Liver (tissue), 9 donors: ENCODE results near the gene DPYD. TPM values are rescaled to one million over a fixed set of nuclear protein-coding genes. Genes with fewer than 3 reads are reported as not detected.

Experiments
- DNase-seq: peaks from one replicate; pipeline ENCODE4 v3.0.0-alpha.2; 2017; ENCODE audit warnings: low spot score
- H3K27ac ChIP-seq, 2 donors: one replicate each; pipeline ENCODE4 v1.7.0; 2013; ENCODE audit warnings: inconsistent platforms in 2 of 2, low read length in 2 of 2, control low read depth in 1 of 2, low read depth in 1 of 2, mild to moderate bottlenecking in 1 of 2
- H3K27me3 ChIP-seq, 4 donors: one replicate each; pipeline versions ENCODE4 v1.6.1 to v1.7.0; 2013; ENCODE audit warnings: low read length in 3 of 4, inconsistent platforms in 1 of 4, mild to moderate bottlenecking in 1 of 4, moderate library complexity in 1 of 4; ENCODE audit not compliant: control insufficient read depth in 4 of 4, insufficient read depth in 4 of 4
- H3K36me3 ChIP-seq, 4 donors: one replicate each; pipeline versions ENCODE4 v1.6.1 to v1.7.0; 2013; ENCODE audit warnings: low read length in 3 of 4, mild to moderate bottlenecking in 3 of 4, low read depth in 1 of 4, moderate library complexity in 1 of 4; ENCODE audit not compliant: control insufficient read depth in 4 of 4, insufficient read depth in 3 of 4
- H3K4me1 ChIP-seq, 4 donors: one replicate each; pipeline versions ENCODE4 v1.6.1 to v1.7.0; 2013; ENCODE audit warnings: low read length in 3 of 4, mild to moderate bottlenecking in 3 of 4, moderate library complexity in 1 of 4; ENCODE audit not compliant: control insufficient read depth in 4 of 4, insufficient read depth in 4 of 4
- H3K4me3 ChIP-seq, 3 donors: one replicate each; pipeline versions ENCODE4 v1.6.1 to v1.7.0; 2013; ENCODE audit warnings: low read length in 3 of 3, control low read depth in 1 of 3, low read depth in 1 of 3, mild to moderate bottlenecking in 1 of 3
- H3K9ac ChIP-seq, 2 donors: one replicate each; pipeline ENCODE4 v1.7.0; 2013; ENCODE audit warnings: low read length in 2 of 2, mild to moderate bottlenecking in 2 of 2, moderate library complexity in 2 of 2, control low read depth in 1 of 2, low read depth in 1 of 2
- H3K9me3 ChIP-seq, 4 donors: one replicate each; pipeline versions ENCODE4 v1.6.1 to v1.7.0; 2013; ENCODE audit warnings: low read length in 3 of 4; ENCODE audit not compliant: control insufficient read depth in 4 of 4
- EGR1 ChIP-seq, 2 donors: IDR thresholded peaks; 2 replicates each; pipeline ENCODE4 v1.6.1; 2016 to 2018; ENCODE audit warnings: antibody characterized with exemption in 2 of 2, low read depth in 2 of 2
- FOXA1 ChIP-seq: IDR thresholded peaks from 2 replicates; pipeline ENCODE4 v1.6.1; 2016; ENCODE audit warnings: antibody characterized with exemption
- FOXA2 ChIP-seq: IDR thresholded peaks from 2 replicates; pipeline ENCODE4 v1.6.1; 2016; ENCODE audit warnings: antibody characterized with exemption
- GABPA ChIP-seq, 2 donors: IDR thresholded peaks in 1 of 2; conservative IDR thresholded peaks in 1 of 2; 2 replicates each; pipeline ENCODE4 v1.6.1; 2016; ENCODE audit warnings: antibody characterized with exemption in 2 of 2, mild to moderate bottlenecking in 1 of 2, moderate library complexity in 1 of 2
- HNF4A ChIP-seq, 2 donors: conservative IDR thresholded peaks; 2 replicates each; pipeline ENCODE4 v1.6.1; 2016; ENCODE audit warnings: antibody characterized with exemption in 2 of 2, mild to moderate bottlenecking in 2 of 2
- HNF4G ChIP-seq: IDR thresholded peaks from 2 replicates; pipeline ENCODE4 v1.6.1; 2016; ENCODE audit warnings: antibody characterized with exemption
- JUND ChIP-seq, 2 donors: IDR thresholded peaks; 2 replicates each; pipeline ENCODE4 v1.6.1; 2016; ENCODE audit warnings: antibody characterized with exemption in 2 of 2
- NR2F2 ChIP-seq: IDR thresholded peaks from 2 replicates; pipeline ENCODE4 v1.6.1; 2016; ENCODE audit warnings: antibody characterized with exemption
- RAD21 ChIP-seq, 2 donors: IDR thresholded peaks; 2 replicates each; pipeline ENCODE4 v1.6.1; 2016; ENCODE audit warnings: antibody characterized with exemption in 2 of 2, mild to moderate bottlenecking in 2 of 2
- RXRA ChIP-seq, 2 donors: IDR thresholded peaks; 2 replicates each; pipeline ENCODE4 v1.6.1; 2017 to 2018; ENCODE audit warnings: antibody characterized with exemption in 2 of 2, mild to moderate bottlenecking in 1 of 2
- SP1 ChIP-seq: IDR thresholded peaks from 2 replicates; pipeline ENCODE4 v1.6.1; 2018; ENCODE audit warnings: antibody characterized with exemption, mild to moderate bottlenecking
- TAF1 ChIP-seq: conservative IDR thresholded peaks from 2 replicates; pipeline ENCODE4 v1.6.1; 2016; ENCODE audit warnings: antibody characterized with exemption, mild to moderate bottlenecking
- YY1 ChIP-seq: IDR thresholded peaks from 2 replicates; pipeline ENCODE4 v1.6.1; 2016; ENCODE audit warnings: antibody characterized with exemption, mild to moderate bottlenecking
- WGBS: extraction: QIAGEN DNeasy Blood & Tissue Kit; methylation state at CpG from one replicate; pipeline ENCODE4 v1.1.7; 2013; 5-methylcytosine and 5-hydroxymethylcytosine counted together
- polyA plus RNA-seq, 2 donors: library from polyadenylated mRNA; stranded (reverse) in 1 of 2; unstranded in 1 of 2; fragments of 200-250 nt in 1 of 2; fragments of >200 nt in 1 of 2; fragmentation: Nextera tagmentation in 1 of 2; extraction: Ambion mirVana in 1 of 2; gene quantifications; one replicate each; pipeline versions ENCODE4 v1.2.1 to v1.2.3, GENCODE V29; 2013 to 2015
- total RNA-seq, 2 donors: library from RNA; depleted of rRNA; stranded (reverse); fragments of >200 nt; gene quantifications; one replicate each; pipeline ENCODE4 v1.2.3, GENCODE V29; 2014
- TF ChIP-seq, protein P1 (sequence below): IDR thresholded peaks from 2 replicates; pipeline ENCODE4 v1.6.1; 2016; ENCODE audit warnings: antibody characterized with exemption
- TF ChIP-seq, protein P2 (sequence below): IDR thresholded peaks from 2 replicates; pipeline ENCODE4 v1.6.1; 2016; ENCODE audit warnings: antibody characterized with exemption
- TF ChIP-seq, protein P3 (sequence below): IDR thresholded peaks from 2 replicates; pipeline ENCODE4 v1.6.1; 2016; ENCODE audit warnings: antibody characterized with exemption
- TF ChIP-seq, protein P4 (sequence below): fragments of 150-350 bp; IDR thresholded peaks from 2 replicates; pipeline ENCODE4 v1.5.1; 2017; ENCODE audit warnings: improper control_type of control experiment, low read depth, low read length; ENCODE audit not compliant: missing input control
- TF ChIP-seq, protein P5 (sequence below): IDR thresholded peaks from 2 replicates; pipeline ENCODE4 v1.6.1; 2016; ENCODE audit warnings: antibody characterized with exemption, mild to moderate bottlenecking
- donor health status: healthy.
- donor health status: healthy.
- donor health status: healthy.
- donor health status: healthy.
- donor health status: healthy.

The DPYD gene
- total and polyA plus RNA-seq, 4 donors = 16.2 to 142 (median 47.0) TPM

DNA sequence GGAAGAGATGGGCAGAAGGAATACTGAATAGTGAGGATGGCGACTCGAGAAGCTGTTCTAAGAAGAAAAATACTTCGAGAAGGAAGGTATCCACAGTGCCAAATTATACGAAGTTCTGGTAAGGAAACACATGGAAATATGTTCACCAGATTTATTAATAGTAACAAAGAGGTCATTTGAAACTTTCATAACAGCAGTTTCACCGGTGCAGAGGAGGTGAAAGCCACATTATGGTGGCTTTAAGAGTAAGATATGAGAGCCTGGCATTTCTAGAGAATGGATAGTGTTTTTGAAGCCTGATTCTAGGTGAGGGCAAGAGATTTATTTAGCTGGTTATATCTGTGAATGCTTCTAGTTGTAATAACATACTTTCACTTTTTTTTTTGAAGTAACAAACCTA, 56.2 kb downstream of the DPYD start:
- H3K36me3 ChIP-seq = peaks cover 0 to 2% (median 0%) of the 10 kb centered on the region in 4 donors
- no peaks in the 10 kb centered on the region for H3K9me3 ChIP-seq
- H3K27me3 ChIP-seq = no peaks in the 10 kb centered on the region
- no peak overlapping the region for H3K9ac ChIP-seq
- no peak for TF ChIP-seq JUND (IDR thresholded peaks at IDR 0.05)
- no peak for TF ChIP-seq HNF4A (conservative IDR thresholded peaks at IDR 0.05)
- no peak for TF ChIP-seq TAF1
- no peak for TF ChIP-seq RXRA (IDR thresholded peaks at IDR 0.05)
- TF ChIP-seq, protein P1, sequence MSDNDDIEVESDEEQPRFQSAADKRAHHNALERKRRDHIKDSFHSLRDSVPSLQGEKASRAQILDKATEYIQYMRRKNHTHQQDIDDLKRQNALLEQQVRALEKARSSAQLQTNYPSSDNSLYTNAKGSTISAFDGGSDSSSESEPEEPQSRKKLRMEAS = no peak
- TF ChIP-seq, protein P2, sequence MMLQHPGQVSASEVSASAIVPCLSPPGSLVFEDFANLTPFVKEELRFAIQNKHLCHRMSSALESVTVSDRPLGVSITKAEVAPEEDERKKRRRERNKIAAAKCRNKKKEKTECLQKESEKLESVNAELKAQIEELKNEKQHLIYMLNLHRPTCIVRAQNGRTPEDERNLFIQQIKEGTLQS = no peak
- no peak overlapping the region for H3K27ac ChIP-seq
- no peaks in the 10 kb centered on the region for H3K4me1 ChIP-seq
- WGBS = 80% methylated on average over 5 of the region's 5 CpGs
- DNase-seq = no peak
- H3K4me3 ChIP-seq = no peak overlapping the region

DNA sequence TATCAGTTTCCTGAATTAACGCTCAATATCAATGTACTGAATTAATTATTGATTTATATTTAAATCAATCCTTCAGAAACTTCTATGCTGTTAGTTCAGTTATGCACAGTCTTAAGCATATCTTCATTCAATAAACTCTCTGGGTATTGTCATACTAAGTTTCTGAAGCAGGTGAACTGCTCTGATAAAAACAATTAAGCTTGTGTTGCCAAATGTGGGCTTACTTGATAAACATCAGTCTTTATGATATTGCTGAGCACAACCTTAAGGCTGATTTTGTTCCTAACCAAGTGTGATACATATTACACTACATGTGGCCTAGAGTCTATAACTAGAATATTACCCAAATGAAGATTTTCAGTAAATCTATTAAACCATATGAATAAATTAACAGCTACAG, 67.6 kb downstream of the DPYD start:
- DNase-seq = no peak
- Histone ChIP-seq H3K4me1 (no peaks in the 10 kb centered on the region), H3K27ac (no peak overlapping the region), H3K9me3 (no peaks in the 10 kb centered on the region), H3K27me3 (no peaks in the 10 kb centered on the region), H3K4me3 (no peak overlapping the region), H3K9ac (no peak overlapping the region), H3K36me3 (peaks cover 0 to 9% (median 2%) of the 10 kb centered on the region in 4 donors)
- 95% methylated on average over 1 of the region's 1 CpG for WGBS
- no peak for TF ChIP-seq EGR1 (IDR thresholded peaks at IDR 0.05; ENCODE audit: low read depth in 2 of 2)
- no peak for TF ChIP-seq YY1
- TF ChIP-seq, protein P3, sequence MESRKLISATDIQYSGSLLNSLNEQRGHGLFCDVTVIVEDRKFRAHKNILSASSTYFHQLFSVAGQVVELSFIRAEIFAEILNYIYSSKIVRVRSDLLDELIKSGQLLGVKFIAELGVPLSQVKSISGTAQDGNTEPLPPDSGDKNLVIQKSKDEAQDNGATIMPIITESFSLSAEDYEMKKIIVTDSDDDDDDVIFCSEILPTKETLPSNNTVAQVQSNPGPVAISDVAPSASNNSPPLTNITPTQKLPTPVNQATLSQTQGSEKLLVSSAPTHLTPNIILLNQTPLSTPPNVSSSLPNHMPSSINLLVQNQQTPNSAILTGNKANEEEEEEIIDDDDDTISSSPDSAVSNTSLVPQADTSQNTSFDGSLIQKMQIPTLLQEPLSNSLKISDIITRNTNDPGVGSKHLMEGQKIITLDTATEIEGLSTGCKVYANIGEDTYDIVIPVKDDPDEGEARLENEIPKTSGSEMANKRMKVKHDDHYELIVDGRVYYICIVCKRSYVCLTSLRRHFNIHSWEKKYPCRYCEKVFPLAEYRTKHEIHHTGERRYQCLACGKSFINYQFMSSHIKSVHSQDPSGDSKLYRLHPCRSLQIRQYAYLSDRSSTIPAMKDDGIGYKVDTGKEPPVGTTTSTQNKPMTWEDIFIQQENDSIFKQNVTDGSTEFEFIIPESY = no peak
- TF ChIP-seq RXRA (IDR thresholded peaks at IDR 0.05) = no peak
- no peak for TF ChIP-seq FOXA1
- TF ChIP-seq JUND (IDR thresholded peaks at IDR 0.05) = no peak
- TF ChIP-seq GABPA (IDR thresholded peaks at IDR 0.05 in 1 of 2, conservative IDR thresholded peaks at IDR 0.05 in 1 of 2) = no peak
- no peak for TF ChIP-seq SP1
- TF ChIP-seq TAF1 = no peak
- TF ChIP-seq, protein P2 = no peak
- TF ChIP-seq FOXA2 = no peak
- TF ChIP-seq NR2F2 = no peak
- TF ChIP-seq, protein P4, sequence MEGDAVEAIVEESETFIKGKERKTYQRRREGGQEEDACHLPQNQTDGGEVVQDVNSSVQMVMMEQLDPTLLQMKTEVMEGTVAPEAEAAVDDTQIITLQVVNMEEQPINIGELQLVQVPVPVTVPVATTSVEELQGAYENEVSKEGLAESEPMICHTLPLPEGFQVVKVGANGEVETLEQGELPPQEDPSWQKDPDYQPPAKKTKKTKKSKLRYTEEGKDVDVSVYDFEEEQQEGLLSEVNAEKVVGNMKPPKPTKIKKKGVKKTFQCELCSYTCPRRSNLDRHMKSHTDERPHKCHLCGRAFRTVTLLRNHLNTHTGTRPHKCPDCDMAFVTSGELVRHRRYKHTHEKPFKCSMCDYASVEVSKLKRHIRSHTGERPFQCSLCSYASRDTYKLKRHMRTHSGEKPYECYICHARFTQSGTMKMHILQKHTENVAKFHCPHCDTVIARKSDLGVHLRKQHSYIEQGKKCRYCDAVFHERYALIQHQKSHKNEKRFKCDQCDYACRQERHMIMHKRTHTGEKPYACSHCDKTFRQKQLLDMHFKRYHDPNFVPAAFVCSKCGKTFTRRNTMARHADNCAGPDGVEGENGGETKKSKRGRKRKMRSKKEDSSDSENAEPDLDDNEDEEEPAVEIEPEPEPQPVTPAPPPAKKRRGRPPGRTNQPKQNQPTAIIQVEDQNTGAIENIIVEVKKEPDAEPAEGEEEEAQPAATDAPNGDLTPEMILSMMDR = no peak
- TF ChIP-seq RAD21 (IDR thresholded peaks at IDR 0.05) = no peak
- no peak for TF ChIP-seq HNF4A (conservative IDR thresholded peaks at IDR 0.05)
- TF ChIP-seq, protein P1 = no peak
- TF ChIP-seq, protein P5, sequence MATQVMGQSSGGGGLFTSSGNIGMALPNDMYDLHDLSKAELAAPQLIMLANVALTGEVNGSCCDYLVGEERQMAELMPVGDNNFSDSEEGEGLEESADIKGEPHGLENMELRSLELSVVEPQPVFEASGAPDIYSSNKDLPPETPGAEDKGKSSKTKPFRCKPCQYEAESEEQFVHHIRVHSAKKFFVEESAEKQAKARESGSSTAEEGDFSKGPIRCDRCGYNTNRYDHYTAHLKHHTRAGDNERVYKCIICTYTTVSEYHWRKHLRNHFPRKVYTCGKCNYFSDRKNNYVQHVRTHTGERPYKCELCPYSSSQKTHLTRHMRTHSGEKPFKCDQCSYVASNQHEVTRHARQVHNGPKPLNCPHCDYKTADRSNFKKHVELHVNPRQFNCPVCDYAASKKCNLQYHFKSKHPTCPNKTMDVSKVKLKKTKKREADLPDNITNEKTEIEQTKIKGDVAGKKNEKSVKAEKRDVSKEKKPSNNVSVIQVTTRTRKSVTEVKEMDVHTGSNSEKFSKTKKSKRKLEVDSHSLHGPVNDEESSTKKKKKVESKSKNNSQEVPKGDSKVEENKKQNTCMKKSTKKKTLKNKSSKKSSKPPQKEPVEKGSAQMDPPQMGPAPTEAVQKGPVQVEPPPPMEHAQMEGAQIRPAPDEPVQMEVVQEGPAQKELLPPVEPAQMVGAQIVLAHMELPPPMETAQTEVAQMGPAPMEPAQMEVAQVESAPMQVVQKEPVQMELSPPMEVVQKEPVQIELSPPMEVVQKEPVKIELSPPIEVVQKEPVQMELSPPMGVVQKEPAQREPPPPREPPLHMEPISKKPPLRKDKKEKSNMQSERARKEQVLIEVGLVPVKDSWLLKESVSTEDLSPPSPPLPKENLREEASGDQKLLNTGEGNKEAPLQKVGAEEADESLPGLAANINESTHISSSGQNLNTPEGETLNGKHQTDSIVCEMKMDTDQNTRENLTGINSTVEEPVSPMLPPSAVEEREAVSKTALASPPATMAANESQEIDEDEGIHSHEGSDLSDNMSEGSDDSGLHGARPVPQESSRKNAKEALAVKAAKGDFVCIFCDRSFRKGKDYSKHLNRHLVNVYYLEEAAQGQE = no peak
- TF ChIP-seq HNF4G = no peak
